Testis (tissue), 2 donors: ENCODE data around the gene SH2D3A.

Experiments used
- POLR2A ChIP-seq: fragments of 450-650 bp; IDR thresholded peaks from one replicate; pipeline ENCODE4 v1.6.1; 2017; ENCODE audit warnings: antibody characterized with exemption, mild to moderate bottlenecking, moderate library complexity
- TF ChIP-seq, protein P1 (sequence below), 3 experiments: fragments of 450-650 bp in 2 of 3; fragments of 200-600 bp in 1 of 3; sonication (generic) in 1 of 3; IDR thresholded peaks; one replicate each; pipeline ENCODE4 v1.5.1; 2016 to 2019; ENCODE audit warnings: antibody characterized with exemption in 3 of 3, mild to moderate bottlenecking in 2 of 3, moderate library complexity in 1 of 3

DNA sequence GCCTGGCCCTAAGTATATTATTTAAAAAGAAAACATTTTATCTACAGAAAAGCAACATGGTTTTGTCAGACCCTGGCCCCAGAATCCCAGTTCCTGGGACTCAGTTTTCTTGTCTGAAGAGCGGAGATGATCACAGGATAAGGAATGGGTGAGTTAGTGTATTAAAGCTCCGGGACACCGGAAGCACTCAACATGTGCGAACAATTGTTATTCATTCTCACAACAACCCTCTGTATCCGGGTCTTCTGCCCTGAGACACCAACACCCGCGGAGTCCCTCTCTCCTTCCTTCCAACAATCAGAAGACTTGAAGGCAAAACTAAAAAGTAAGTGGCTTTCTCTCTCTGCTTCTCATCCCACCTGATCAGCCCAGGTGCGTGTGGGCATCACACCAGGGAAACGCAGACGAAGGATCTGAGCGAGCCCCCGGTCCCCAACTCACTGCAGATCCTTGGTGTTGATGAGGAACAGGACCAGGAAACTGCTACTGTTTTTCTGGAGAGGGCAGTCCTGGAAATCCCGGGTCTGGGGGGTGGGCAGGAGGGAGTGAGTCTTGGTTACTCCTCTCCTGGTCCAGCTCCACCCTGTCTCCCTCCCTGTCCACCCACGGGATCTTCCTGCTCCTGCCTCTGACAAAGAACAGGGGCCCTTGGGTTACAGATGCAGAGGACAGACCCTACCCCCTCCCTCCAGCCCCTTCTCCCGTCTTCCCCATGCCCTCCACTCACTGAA is 31.9 kb downstream of the SH2D3A start:
- TF ChIP-seq, protein P1, sequence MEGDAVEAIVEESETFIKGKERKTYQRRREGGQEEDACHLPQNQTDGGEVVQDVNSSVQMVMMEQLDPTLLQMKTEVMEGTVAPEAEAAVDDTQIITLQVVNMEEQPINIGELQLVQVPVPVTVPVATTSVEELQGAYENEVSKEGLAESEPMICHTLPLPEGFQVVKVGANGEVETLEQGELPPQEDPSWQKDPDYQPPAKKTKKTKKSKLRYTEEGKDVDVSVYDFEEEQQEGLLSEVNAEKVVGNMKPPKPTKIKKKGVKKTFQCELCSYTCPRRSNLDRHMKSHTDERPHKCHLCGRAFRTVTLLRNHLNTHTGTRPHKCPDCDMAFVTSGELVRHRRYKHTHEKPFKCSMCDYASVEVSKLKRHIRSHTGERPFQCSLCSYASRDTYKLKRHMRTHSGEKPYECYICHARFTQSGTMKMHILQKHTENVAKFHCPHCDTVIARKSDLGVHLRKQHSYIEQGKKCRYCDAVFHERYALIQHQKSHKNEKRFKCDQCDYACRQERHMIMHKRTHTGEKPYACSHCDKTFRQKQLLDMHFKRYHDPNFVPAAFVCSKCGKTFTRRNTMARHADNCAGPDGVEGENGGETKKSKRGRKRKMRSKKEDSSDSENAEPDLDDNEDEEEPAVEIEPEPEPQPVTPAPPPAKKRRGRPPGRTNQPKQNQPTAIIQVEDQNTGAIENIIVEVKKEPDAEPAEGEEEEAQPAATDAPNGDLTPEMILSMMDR (IDR thresholded peaks at IDR 0.05): no peak
- TF ChIP-seq POLR2A: no peak
